OCI-LY7 (cell line): ENCODE results near the gene GABPB1.

Experiments
- EZH2phosphoT487 ChIP-seq: fragments of 200-600 bp; sonication (generic); IDR thresholded peaks from 2 replicates; pipeline ENCODE4 v1.6.1; 2018; ENCODE audit warnings: low read depth, borderline replicate concordance, mild to moderate bottlenecking, mixed run types, antibody characterized with exemption, low read length, moderate library complexity, mixed read lengths
- TF ChIP-seq, protein P1 (sequence below): fragments of 200-600 bp; sonication (generic); conservative IDR thresholded peaks from 2 replicates; pipeline ENCODE4 v1.5.1; 2014; ENCODE audit warnings: mild to moderate bottlenecking, antibody characterized with exemption, low read length, moderate library complexity, mixed read lengths

DNA sequence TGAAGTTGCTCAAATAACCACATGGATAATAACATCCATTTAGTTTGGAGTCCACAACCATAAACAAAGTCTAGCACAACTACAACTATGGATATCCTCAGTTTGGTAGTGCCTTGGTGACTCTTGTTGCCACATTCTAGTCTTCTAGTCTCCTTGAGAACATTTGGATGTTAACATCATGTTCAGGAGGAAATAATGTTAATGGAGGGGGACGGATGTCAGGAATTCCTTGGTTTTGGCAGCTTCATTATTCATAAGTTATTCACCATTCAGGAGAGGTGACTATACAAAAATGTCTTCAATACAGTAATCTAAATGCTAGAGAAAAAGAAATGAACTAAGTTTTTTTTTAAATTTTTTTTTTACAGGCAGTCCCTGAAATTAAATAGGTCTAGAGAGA lies 26.4 kb upstream of the GABPB1 start:
- TF ChIP-seq, protein P1, sequence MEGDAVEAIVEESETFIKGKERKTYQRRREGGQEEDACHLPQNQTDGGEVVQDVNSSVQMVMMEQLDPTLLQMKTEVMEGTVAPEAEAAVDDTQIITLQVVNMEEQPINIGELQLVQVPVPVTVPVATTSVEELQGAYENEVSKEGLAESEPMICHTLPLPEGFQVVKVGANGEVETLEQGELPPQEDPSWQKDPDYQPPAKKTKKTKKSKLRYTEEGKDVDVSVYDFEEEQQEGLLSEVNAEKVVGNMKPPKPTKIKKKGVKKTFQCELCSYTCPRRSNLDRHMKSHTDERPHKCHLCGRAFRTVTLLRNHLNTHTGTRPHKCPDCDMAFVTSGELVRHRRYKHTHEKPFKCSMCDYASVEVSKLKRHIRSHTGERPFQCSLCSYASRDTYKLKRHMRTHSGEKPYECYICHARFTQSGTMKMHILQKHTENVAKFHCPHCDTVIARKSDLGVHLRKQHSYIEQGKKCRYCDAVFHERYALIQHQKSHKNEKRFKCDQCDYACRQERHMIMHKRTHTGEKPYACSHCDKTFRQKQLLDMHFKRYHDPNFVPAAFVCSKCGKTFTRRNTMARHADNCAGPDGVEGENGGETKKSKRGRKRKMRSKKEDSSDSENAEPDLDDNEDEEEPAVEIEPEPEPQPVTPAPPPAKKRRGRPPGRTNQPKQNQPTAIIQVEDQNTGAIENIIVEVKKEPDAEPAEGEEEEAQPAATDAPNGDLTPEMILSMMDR: no peak
- TF ChIP-seq EZH2phosphoT487: no peak
